Stomach (tissue), 4 donors: ENCODE data around the gene MINPP1.

ENCODE experiments used
- EP300 ChIP-seq: sonication (generic); formaldehyde crosslinking; IDR thresholded peaks from one replicate; pipeline ENCODE4 v1.6.1; 2017; ENCODE audit warnings: antibody characterized with exemption
- POLR2A ChIP-seq, 4 donors: fragments of 450-650 bp; IDR thresholded peaks; one replicate each; pipeline ENCODE4 v1.6.1; 2016; ENCODE audit warnings: antibody characterized with exemption in 4 of 4, control low read depth in 2 of 4, mild to moderate bottlenecking in 1 of 4, moderate library complexity in 1 of 4
- TF ChIP-seq, protein P1 (sequence below), 7 experiments: fragments of 450-650 bp in 4 of 7; fragments of 200-600 bp in 3 of 7; sonication (generic) in 3 of 7; IDR thresholded peaks; one replicate each; pipeline ENCODE4 v1.5.1; 2016 to 2019; ENCODE audit warnings: antibody characterized with exemption in 7 of 7, control low read depth in 2 of 7, mild to moderate bottlenecking in 1 of 7

DNA sequence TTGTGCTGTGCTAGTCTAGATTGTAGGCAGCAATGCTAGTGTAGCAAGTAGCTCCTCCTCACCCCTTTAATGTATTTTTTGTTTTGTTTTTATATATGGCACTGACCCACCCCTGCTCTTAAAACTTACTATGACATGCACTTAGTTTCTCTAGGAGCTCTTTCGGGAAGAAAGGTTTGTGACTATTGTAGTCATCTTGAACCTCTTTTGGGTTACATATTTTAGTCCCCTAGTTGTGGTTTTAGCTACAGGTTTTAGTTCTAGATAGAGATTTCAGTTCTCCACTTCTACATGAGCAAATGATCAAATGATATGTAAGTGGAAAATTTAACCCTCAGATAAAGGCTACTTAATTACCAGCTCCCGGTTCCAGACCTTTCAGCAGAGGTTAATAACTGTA is 14.9 kb downstream of the MINPP1 start:
- TF ChIP-seq POLR2A (IDR thresholded peaks at IDR 0.05) (no peak), EP300 (no peak)
- TF ChIP-seq, protein P1, sequence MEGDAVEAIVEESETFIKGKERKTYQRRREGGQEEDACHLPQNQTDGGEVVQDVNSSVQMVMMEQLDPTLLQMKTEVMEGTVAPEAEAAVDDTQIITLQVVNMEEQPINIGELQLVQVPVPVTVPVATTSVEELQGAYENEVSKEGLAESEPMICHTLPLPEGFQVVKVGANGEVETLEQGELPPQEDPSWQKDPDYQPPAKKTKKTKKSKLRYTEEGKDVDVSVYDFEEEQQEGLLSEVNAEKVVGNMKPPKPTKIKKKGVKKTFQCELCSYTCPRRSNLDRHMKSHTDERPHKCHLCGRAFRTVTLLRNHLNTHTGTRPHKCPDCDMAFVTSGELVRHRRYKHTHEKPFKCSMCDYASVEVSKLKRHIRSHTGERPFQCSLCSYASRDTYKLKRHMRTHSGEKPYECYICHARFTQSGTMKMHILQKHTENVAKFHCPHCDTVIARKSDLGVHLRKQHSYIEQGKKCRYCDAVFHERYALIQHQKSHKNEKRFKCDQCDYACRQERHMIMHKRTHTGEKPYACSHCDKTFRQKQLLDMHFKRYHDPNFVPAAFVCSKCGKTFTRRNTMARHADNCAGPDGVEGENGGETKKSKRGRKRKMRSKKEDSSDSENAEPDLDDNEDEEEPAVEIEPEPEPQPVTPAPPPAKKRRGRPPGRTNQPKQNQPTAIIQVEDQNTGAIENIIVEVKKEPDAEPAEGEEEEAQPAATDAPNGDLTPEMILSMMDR (IDR thresholded peaks at IDR 0.05): no peak
